Loucy (cell line): ENCODE results near the gene PASD1.

Source experiments
- H2AFZ ChIP-seq: fragments of 200-600 bp; sonication (generic); 2 replicates; pipeline ENCODE4 v1.6.0; 2016; ENCODE audit warnings: antibody characterized with exemption, mild to moderate bottlenecking, low read length, moderate library complexity
- H3F3A ChIP-seq: fragments of 200-600 bp; 2 replicates; pipeline ENCODE4 v1.6.0; 2016; ENCODE audit warnings: antibody characterized with exemption, low read depth, mild to moderate bottlenecking
- H3K27me3 ChIP-seq: fragments of 200-600 bp; sonication (generic); 2 replicates; pipeline ENCODE4 v1.6.1; 2014; ENCODE audit warnings: low read length, mild to moderate bottlenecking; ENCODE audit not compliant: insufficient read depth, poor library complexity, severe bottlenecking
- H3K36me3 ChIP-seq: fragments of 200-600 bp; sonication (generic); 2 replicates; pipeline ENCODE4 v1.6.1; 2016; ENCODE audit warnings: low read length; ENCODE audit not compliant: insufficient read depth
- H3K4me1 ChIP-seq: fragments of 200-600 bp; sonication (generic); 2 replicates; pipeline ENCODE4 v1.5.1; 2014; ENCODE audit warnings: low read length, mild to moderate bottlenecking; ENCODE audit not compliant: insufficient read depth, poor library complexity, severe bottlenecking
- H3K4me2 ChIP-seq: fragments of 200-600 bp; sonication (generic); 2 replicates; pipeline ENCODE4 v1.6.0; 2014; ENCODE audit warnings: antibody characterized with exemption, low read length, low read depth, mild to moderate bottlenecking; ENCODE audit not compliant: poor library complexity, severe bottlenecking
- H3K4me3 ChIP-seq: fragments of 200-600 bp; sonication (generic); 2 replicates; pipeline ENCODE4 v1.5.1; 2014; ENCODE audit warnings: low read length, mild to moderate bottlenecking, mixed read lengths; ENCODE audit not compliant: poor library complexity, severe bottlenecking
- H3K79me2 ChIP-seq: fragments of 200-600 bp; sonication (generic); 2 replicates; pipeline ENCODE4 v1.6.1; 2014; ENCODE audit warnings: low read length; ENCODE audit not compliant: insufficient read depth
- H3K9ac ChIP-seq: fragments of 200-600 bp; sonication (generic); 2 replicates; pipeline ENCODE4 v1.6.0; 2014; ENCODE audit warnings: mild to moderate bottlenecking, low read depth, low read length, moderate library complexity; ENCODE audit not compliant: poor library complexity, severe bottlenecking
- H3K9me2 ChIP-seq: fragments of 200-600 bp; sonication (generic); replicated peaks from 2 replicates; pipeline ENCODE4 v1.6.1; 2016; ENCODE audit warnings: low read depth, low read length, mixed read lengths
- H3K9me3 ChIP-seq: fragments of 200-600 bp; sonication (generic); 2 replicates; pipeline ENCODE4 v1.6.1; 2014; ENCODE audit warnings: mild to moderate bottlenecking, antibody characterized with exemption, low read length, low read depth; ENCODE audit not compliant: insufficient read depth
- H4K20me1 ChIP-seq: fragments of 200-600 bp; sonication (generic); 2 replicates; pipeline ENCODE4 v1.6.0; 2014; ENCODE audit warnings: antibody characterized with exemption, low read length, mild to moderate bottlenecking; ENCODE audit not compliant: insufficient read depth, poor library complexity, severe bottlenecking
- EZH2phosphoT487 ChIP-seq: fragments of 200-600 bp; IDR thresholded peaks from 2 replicates; pipeline ENCODE4 v1.6.1; 2018; ENCODE audit warnings: antibody characterized with exemption, mild to moderate bottlenecking, moderate library complexity, borderline replicate concordance
- TF ChIP-seq, protein P1 (sequence below): fragments of 200-600 bp; sonication (generic); conservative IDR thresholded peaks from 2 replicates; pipeline ENCODE4 v1.5.1; 2014; ENCODE audit warnings: mild to moderate bottlenecking, antibody characterized with exemption, low read length

The PASD1 gene

GRCh38 chrX:151641564-151641963 lies 78.1 kb downstream of the PASD1 start:
- H3K27me3 ChIP-seq = no peaks in the 10 kb centered on the region
- no peaks in the 10 kb centered on the region for H3K79me2 ChIP-seq
- H3K4me3 ChIP-seq = no peak overlapping the region
- H3K36me3 ChIP-seq = no peaks in the 10 kb centered on the region
- H3K9me2 ChIP-seq = no peaks in the 10 kb centered on the region
- H4K20me1 ChIP-seq = no peaks in the 10 kb centered on the region
- H3K4me2 ChIP-seq = no peak overlapping the region
- no peak for TF ChIP-seq EZH2phosphoT487
- TF ChIP-seq, protein P1, sequence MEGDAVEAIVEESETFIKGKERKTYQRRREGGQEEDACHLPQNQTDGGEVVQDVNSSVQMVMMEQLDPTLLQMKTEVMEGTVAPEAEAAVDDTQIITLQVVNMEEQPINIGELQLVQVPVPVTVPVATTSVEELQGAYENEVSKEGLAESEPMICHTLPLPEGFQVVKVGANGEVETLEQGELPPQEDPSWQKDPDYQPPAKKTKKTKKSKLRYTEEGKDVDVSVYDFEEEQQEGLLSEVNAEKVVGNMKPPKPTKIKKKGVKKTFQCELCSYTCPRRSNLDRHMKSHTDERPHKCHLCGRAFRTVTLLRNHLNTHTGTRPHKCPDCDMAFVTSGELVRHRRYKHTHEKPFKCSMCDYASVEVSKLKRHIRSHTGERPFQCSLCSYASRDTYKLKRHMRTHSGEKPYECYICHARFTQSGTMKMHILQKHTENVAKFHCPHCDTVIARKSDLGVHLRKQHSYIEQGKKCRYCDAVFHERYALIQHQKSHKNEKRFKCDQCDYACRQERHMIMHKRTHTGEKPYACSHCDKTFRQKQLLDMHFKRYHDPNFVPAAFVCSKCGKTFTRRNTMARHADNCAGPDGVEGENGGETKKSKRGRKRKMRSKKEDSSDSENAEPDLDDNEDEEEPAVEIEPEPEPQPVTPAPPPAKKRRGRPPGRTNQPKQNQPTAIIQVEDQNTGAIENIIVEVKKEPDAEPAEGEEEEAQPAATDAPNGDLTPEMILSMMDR = no peak
- H3K4me1 ChIP-seq = no peaks in the 10 kb centered on the region
- no peaks in the 10 kb centered on the region for H3K9me3 ChIP-seq
- H3K9ac ChIP-seq = no peak overlapping the region
- H2AFZ ChIP-seq = no peak overlapping the region
- H3F3A ChIP-seq = no peaks in the 10 kb centered on the region

- Histone ChIP-seq H3K4me2 (no peak overlapping the region), H3K9me3 (no peaks in the 10 kb centered on the region), H3K4me3 (no peak overlapping the region), H3K27me3 (no peaks in the 10 kb centered on the region), H3K9ac (no peak overlapping the region), H3K9me2 (no peaks in the 10 kb centered on the region), H3K36me3 (no peaks in the 10 kb centered on the region), H2AFZ (no peak overlapping the region), H3K79me2 (no peaks in the 10 kb centered on the region), H3F3A (no peaks in the 10 kb centered on the region), H3K4me1 (no peaks in the 10 kb centered on the region), H4K20me1 (no peaks in the 10 kb centered on the region)
- no peak for TF ChIP-seq EZH2phosphoT487
- TF ChIP-seq, protein P1 = no peak
Observed at GRCh38 chrX:151675121-151675746, 111.8 kb downstream of the PASD1 start.

DNA sequence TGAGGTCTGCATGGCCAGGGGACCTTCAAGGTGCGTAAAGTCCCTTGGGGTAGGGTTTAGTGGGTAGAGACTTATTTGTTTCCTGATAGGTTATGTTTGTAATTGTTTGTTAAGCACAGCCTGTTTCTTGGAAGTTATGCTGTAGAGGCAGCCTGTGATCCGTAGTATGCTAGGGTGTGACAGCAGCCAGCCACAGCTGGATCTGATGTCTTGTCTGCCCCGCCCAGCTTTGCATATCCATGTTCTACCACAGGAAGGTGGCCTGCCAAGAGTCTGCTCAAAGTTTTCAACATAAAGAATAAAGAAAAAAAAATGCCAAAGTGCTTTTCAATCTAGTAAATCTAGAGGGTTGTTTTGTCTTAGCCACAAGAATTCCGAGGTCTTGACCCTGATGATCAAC lies 112.7 kb downstream of the PASD1 start:
- H3F3A ChIP-seq = no peaks in the 10 kb centered on the region
- no peak for TF ChIP-seq EZH2phosphoT487
- TF ChIP-seq, protein P1 = no peak
- no peaks in the 10 kb centered on the region for H3K27me3 ChIP-seq
- no peak overlapping the region for H2AFZ ChIP-seq
- H3K9ac ChIP-seq = no peak overlapping the region
- no peaks in the 10 kb centered on the region for H3K9me3 ChIP-seq
- H3K36me3 ChIP-seq = no peaks in the 10 kb centered on the region
- no peak overlapping the region for H3K4me3 ChIP-seq
- H3K9me2 ChIP-seq = no peaks in the 10 kb centered on the region
- H3K4me2 ChIP-seq = no peak overlapping the region
- no peaks in the 10 kb centered on the region for H4K20me1 ChIP-seq
- no peaks in the 10 kb centered on the region for H3K79me2 ChIP-seq
- H3K4me1 ChIP-seq = no peaks in the 10 kb centered on the region
